ENCODE measurements around the gene POGLUT3.

POGLUT3 gene, protein sequence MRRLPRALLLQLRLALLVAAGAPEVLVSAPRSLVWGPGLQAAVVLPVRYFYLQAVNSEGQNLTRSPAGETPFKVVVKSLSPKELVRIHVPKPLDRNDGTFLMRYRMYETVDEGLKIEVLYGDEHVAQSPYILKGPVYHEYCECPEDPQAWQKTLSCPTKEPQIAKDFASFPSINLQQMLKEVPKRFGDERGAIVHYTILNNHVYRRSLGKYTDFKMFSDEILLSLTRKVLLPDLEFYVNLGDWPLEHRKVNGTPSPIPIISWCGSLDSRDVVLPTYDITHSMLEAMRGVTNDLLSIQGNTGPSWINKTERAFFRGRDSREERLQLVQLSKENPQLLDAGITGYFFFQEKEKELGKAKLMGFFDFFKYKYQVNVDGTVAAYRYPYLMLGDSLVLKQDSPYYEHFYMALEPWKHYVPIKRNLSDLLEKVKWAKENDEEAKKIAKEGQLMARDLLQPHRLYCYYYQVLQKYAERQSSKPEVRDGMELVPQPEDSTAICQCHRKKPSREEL

DNA sequence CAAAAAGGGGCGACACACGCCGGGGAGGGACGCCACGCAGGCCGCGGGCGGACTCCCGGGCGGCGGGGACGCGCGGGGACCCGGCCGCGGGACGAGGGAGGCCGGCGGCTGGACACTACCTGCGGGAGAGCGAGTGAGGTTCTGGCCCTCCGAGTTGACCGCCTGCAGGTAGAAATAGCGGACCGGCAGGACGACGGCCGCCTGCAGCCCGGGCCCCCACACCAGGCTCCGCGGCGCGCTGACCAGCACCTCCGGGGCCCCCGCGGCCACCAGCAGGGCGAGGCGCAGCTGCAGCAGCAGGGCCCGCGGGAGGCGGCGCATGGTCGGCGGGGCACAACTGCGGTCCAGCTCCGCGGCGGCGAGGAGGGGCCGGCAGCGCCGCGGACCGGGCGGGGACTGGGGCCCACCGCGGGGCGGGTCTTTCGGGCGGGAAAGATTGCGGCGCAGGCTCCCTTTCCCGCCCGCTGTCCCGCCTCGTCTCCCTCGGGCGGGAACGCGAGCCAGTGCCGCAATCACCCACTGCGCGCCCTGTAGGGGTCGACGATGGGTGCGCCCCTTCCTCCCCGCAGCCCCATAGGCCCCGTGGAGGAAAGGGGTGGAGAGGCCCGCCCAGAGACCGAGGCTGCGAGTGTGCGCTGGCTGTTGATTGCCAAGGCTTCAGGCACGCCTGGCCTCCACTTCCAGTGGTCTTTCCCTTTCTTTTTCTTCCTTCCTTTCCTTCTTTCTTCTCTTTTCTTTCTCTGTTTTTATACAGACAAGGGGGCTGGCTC is at the start of gene POGLUT3:
TSS of gene POGLUT3 (minus strand) at position 339 of the 770 bp plus-strand sequence. CDS start at position 321, 18 bp downstream.
- Histone ChIP-seq H3K27me3 (peaks cover 17 to 49% (median 38%) of the 10 kb centered on the region in 11 experiments), H3K9ac (peak within 1 kb of the TSS; percentile 76 to 89 (median 84)), H3K36me3 (no peaks in the 10 kb centered on the region), H3K4me1 (peaks cover 0 to 23% (median 16%) of the 10 kb centered on the region in 10 experiments; a peak in 12 of 20 replicates), H3K9me3 (replicated peaks in 1 of 11) (no peaks in the 10 kb centered on the region), H4K20me1 (no peaks in the 10 kb centered on the region), H3K27ac (peak within 1 kb of the TSS; percentile 33 to 94 (median 86); a peak in 21 of 22 replicates), H3K4me3 (peak within 1 kb of the TSS; percentile 65 to 82 (median 70)), H3K4me2 (peak within 1 kb of the TSS; percentile 90 to 98 (median 94))
- TF ChIP-seq Cebpa-rat (IDR thresholded peaks at IDR 0.05) = no peak

DNA sequence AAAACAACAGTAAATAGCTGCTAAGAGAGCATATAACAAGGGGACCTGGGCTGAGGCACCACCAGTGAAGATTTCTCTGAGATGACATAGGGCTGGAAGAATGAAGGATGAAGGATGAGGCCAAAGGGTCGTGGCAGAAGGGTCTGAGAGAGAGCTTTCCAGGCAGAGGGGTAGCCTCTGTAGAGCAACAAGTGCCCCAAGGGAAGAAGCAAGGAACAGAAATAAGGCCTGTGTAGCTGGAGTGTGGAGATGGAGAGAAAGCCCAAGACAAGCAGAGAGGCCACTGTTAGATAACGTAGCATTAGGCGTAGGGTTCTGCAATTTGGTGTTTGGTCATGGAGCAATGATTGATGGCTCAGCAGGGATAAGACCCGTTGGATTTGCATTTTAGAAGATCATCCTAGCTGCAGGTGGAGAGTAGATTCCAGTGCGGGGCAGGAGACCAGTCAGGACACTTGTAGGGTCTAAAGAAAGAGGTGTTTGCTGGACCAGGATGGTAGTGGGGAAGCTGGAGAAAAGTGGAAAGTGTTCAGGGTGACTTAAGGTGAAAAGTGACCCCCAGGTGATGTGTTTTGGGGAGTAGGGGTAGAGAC is 47.8 kb upstream of the POGLUT3 start:
- no peak overlapping the region for H3K27ac ChIP-seq
- H3K4me2 ChIP-seq = no peak overlapping the region
- H3K36me3 ChIP-seq = no peaks in the 10 kb centered on the region
- peaks cover 0 to 10% (median 0%) of the 10 kb centered on the region in 10 experiments; a peak in 3 of 20 replicates for H3K4me1 ChIP-seq
- no peaks in the 10 kb centered on the region for H3K27me3 ChIP-seq
- H3K4me3 ChIP-seq = no peak overlapping the region
- TF ChIP-seq Cebpa-rat (IDR thresholded peaks at IDR 0.05) = no peak
- no peaks in the 10 kb centered on the region for H3K9me3 ChIP-seq (replicated peaks in 1 of 11)
- H3K9ac ChIP-seq = no peak overlapping the region
- no peaks in the 10 kb centered on the region for H4K20me1 ChIP-seq

DNA sequence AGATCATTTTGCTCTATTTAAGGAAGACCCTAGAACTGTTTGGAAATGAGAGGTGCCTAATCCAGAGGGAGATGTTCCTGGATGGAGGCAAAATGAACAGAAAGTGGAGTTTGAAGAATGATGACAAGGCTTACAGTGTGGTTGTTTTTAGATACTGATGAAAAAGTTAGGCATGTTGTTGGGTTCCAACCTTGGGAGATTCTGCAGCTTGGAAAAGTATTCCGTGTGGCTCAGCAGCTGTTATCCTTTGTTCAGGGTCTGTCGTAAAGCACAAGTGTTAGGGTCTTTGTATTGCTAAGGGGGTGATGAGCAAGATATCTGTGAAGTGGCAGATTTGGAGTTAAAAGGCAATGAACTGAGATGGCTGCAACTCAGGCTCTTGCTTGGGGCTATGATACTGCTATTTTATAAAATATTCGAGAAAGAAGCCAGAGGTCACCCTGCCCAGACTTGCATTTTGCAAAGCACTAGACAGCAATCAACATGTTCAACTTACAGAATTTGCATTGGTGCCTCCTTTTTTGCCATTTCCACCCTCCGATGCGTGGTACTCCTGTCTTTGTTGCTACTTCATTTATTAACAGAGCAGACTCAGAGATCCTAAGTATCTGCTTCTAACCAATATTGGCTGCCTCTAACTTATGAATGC is 45.3 kb upstream of the POGLUT3 start:
- Histone ChIP-seq H3K9me3 (replicated peaks in 1 of 11) (no peaks in the 10 kb centered on the region), H3K36me3 (no peaks in the 10 kb centered on the region), H3K27ac (no peak overlapping the region), H3K27me3 (no peaks in the 10 kb centered on the region), H4K20me1 (no peaks in the 10 kb centered on the region), H3K4me2 (no peak overlapping the region), H3K4me3 (no peak overlapping the region), H3K9ac (no peak overlapping the region), H3K4me1 (no peaks in the 10 kb centered on the region)
- TF ChIP-seq Cebpa-rat (IDR thresholded peaks at IDR 0.05) = no peak

DNA sequence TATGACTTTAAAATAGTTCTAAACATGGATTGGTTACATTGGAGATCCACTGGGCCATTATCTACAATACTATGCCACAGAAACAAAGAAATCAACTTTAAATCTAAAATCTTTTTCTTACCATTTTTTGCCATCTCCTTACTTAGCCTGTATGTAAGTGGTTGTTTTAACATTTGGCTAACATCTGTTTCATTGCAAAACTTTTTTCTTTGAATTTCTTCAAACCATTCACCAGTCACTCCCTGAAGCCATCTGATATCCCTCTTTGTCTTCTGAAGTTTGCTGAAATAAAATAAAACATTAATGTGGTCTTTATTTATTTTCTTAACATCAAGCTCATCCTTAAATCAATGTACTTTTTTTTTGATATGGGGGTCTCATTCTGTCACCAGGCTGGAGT is 43.3 kb upstream of the POGLUT3 start:
- H3K27me3 ChIP-seq = no peaks in the 10 kb centered on the region
- H3K27ac ChIP-seq = no peak overlapping the region
- H3K9me3 ChIP-seq (replicated peaks in 1 of 11) = no peaks in the 10 kb centered on the region
- H3K4me1 ChIP-seq = no peaks in the 10 kb centered on the region
- no peak overlapping the region for H3K9ac ChIP-seq
- no peak overlapping the region for H3K4me3 ChIP-seq
- no peak for TF ChIP-seq Cebpa-rat (IDR thresholded peaks at IDR 0.05)
- H3K36me3 ChIP-seq = no peaks in the 10 kb centered on the region
- no peak overlapping the region for H3K4me2 ChIP-seq
- no peaks in the 10 kb centered on the region for H4K20me1 ChIP-seq

DNA sequence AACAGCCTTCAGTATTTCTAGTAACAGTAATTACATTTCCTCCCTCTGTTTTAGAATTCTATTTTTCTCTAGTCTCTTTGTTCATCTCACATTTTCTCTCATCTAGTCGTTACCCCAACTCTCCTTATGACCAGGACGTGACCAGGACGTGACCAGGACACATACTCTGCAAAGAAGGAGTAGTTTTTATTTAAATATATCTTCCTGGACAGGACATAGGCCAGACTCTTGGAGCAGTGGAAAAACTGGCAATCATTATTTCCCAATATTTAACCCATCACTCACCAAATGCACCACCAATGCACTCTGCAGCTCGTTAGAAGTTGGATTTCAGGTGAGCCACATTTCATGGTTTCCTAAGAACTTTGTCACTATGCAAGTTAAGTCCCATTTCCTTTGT is 40.3 kb upstream of the POGLUT3 start:
- Histone ChIP-seq H3K4me3 (no peak overlapping the region), H3K36me3 (no peaks in the 10 kb centered on the region)
- TF ChIP-seq Cebpa-rat (IDR thresholded peaks at IDR 0.05) = no peak

DNA sequence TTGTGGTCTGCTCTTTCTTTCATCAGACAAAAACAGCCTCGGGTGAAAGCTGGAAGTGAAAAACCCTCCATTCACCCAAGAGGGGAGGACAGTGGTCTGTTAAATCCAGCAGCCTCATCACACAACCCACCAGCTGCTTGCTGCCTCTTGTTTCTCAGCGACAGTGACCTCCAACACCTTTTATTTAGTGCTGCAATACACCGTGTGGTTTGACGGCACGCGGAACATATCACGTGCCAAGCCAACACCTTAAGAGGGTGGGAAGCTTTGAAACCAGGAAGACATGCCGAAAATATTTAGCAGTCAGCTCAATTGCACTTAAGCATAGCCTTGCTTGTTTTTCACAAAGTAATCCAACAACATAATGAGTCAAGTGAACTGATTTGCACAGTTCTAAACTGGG is 39.8 kb upstream of the POGLUT3 start:
- Histone ChIP-seq H3K4me1 (no peaks in the 10 kb centered on the region), H3K9ac (no peak overlapping the region), H3K27ac (no peak overlapping the region), H3K4me2 (no peak overlapping the region), H4K20me1 (no peaks in the 10 kb centered on the region), H3K9me3 (replicated peaks in 1 of 11) (no peaks in the 10 kb centered on the region), H3K27me3 (no peaks in the 10 kb centered on the region), H3K4me3 (no peak overlapping the region), H3K36me3 (no peaks in the 10 kb centered on the region)
- no peak for TF ChIP-seq Cebpa-rat (IDR thresholded peaks at IDR 0.05)

More for the DNA sequence above, 40.3 kb upstream of the POGLUT3 start:
- Histone ChIP-seq H3K9ac (no peak overlapping the region), H3K27ac (no peak overlapping the region), H3K27me3 (no peaks in the 10 kb centered on the region), H3K9me3 (replicated peaks in 1 of 11) (no peaks in the 10 kb centered on the region), H3K4me1 (no peaks in the 10 kb centered on the region), H3K4me2 (no peak overlapping the region), H4K20me1 (no peaks in the 10 kb centered on the region)

DNA sequence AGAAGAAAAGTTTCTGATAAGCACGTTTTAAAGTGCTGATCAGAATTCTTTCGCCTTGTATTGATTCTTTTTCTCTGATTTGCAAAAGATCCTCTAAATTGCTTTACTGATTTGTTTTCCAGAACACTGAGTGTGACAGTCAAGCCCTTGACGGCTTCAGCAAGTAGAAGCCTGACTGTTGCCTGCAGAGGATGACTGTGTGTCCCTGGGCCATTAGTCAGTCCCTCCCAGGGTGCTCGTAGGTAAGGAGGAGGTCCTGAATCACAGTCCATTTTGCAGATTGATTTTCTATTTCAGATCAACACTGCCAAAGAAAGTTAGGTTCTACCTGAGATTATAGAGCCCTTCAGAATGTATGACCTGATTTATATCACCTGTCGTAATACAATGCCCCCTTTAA is 38.6 kb upstream of the POGLUT3 start:
- H4K20me1 ChIP-seq = no peaks in the 10 kb centered on the region
- no peaks in the 10 kb centered on the region for H3K36me3 ChIP-seq
- H3K4me2 ChIP-seq = no peak overlapping the region
- no peaks in the 10 kb centered on the region for H3K27me3 ChIP-seq
- no peaks in the 10 kb centered on the region for H3K4me1 ChIP-seq
- H3K9me3 ChIP-seq (replicated peaks in 1 of 11) = no peaks in the 10 kb centered on the region
- TF ChIP-seq Cebpa-rat (IDR thresholded peaks at IDR 0.05) = no peak
- no peak overlapping the region for H3K9ac ChIP-seq
- H3K27ac ChIP-seq = no peak overlapping the region
- no peak overlapping the region for H3K4me3 ChIP-seq

DNA sequence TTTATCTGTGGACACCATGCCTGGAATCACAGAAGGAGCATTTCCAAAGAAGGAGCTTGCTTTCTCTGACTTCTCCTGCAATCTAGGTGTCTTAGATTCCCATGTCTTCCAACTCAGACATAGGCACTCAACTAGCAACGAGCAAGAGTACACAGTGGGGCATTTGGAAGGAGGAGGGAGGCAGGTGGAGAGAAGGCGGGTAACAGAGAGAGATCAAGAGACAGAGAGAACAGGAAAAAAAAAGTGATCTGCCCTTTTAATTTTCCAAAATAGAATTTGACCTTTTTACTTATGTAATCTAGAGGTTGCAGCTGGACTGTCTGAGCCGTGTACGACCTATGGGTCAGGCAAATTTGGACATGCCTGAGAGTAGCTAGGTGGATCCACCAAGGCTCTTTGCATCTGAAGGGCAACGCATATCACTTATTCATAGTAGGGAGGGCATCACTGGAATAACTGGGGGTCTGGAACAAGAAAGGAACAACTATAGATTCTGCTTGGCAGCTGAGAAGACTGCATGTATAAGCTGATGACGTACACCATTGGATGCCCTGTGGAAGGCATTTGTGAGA is 37.3 kb upstream of the POGLUT3 start:
- Histone ChIP-seq H3K4me3 (no peak overlapping the region), H3K4me2 (no peak overlapping the region), H3K9me3 (replicated peaks in 1 of 11) (no peaks in the 10 kb centered on the region), H4K20me1 (no peaks in the 10 kb centered on the region), H3K27ac (no peak overlapping the region), H3K36me3 (no peaks in the 10 kb centered on the region), H3K27me3 (no peaks in the 10 kb centered on the region), H3K9ac (no peak overlapping the region), H3K4me1 (no peaks in the 10 kb centered on the region)
- no peak for TF ChIP-seq Cebpa-rat (IDR thresholded peaks at IDR 0.05)

Measured in BLaER1 treated with 17β-estradiol and CSF1 and Interleukin-3, amounts not matched to agents 10 nM and 100 nM (cell line).